ENCODE results near the gene ARMS2.

Gene ARMS2

DNA sequence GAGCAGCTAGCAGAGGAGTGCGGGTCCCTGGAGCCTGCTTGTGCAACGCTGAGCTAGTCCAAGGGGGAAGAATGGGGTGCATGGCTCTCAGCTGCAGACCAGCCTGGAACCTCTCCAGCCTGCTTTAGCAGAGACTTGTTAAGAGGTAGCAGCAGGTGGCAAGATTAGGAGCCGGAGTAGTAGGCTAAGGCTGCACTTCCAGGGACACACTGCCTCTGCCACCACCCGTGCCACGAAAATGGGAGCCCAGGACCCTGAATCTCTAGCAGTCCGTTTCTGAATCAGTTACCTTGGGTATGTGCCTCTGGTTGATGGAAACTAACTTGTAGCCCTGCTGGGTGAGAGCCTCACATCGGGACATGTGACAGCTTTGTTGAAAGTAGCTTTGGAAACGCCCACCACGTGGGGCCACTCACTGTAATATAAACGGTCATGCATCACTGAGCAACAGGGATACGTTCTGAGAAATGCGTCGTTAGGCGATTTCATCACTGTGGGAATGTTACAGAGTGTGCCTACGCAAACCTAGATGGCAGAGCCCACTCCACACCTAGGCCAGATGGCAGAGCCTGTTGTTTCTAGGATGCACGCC is 32.8 kb downstream of the ARMS2 start:
- no peak overlapping the region for H3K4me3 ChIP-seq (ENCODE audit: low read depth, low read length)
- DNase-seq (ENCODE audit: low read depth): no peak

DNA sequence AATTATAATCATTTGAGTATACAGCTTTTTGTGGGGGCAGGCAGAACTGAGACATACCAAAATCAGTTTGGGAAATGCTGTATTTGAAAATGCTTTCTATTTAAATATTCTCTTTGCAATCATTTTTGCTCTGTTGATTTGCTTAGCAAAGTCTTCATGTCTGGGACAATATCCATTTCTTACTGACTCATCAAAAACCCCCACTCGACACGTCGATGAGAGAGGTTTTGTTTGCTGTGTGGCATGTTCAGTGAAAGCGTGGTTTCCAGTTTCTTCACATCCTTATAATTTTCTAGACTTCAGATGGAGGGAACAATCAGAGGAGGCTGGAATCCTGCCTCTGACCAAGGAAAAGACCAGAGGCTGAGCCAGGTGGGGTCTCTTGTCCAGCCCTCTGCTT is 35.8 kb downstream of the ARMS2 start:
- no peak overlapping the region for H3K4me3 ChIP-seq (ENCODE audit: low read depth, low read length)
- DNase-seq (ENCODE audit: low read depth): no peak

DNA sequence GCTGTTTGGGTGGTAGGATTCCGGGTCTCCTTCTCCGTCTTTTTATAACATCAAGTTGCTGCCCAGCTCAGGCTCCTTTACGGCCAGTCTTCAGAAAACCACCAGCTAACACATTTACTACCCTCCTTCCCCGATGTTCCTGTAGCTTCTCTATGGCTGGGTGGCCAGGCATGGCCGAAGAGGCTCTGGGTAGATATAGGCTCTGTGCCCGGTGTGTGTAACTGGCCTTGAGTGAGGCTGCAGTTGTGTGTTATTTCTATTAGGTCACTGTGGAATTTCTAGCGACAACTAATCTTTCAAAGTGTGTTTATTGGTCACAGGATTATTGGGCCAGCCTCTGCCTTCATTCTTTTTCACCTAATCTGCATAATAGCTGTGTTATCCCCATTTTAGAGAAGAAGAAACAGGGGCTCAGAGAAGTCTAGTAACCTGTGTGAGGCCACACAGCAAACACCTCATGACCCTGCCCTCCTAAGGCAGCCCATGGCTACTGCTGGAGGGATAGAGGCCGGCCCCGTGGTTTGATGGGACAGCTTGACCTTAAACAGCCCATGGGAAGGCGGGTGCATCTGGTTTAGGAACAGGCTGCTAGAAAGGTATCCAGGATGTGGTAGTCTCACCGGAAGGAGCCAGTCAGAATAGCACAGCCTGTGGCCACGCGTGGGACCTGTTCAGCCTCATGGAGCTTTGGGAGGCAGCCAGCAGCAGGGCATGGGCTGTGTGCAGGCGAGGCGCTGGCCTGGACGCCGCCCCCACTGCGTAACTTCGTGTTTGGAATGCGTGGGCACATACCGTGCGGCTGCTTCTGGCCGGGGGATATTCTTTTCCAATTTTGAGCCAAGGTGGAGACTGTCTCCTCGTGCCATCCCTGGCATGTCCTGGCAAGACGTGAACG is 36.6 kb downstream of the ARMS2 start:
- no peak for DNase-seq (ENCODE audit: low read depth)
- H3K4me3 ChIP-seq (ENCODE audit: low read depth, low read length): no peak overlapping the region

DNA sequence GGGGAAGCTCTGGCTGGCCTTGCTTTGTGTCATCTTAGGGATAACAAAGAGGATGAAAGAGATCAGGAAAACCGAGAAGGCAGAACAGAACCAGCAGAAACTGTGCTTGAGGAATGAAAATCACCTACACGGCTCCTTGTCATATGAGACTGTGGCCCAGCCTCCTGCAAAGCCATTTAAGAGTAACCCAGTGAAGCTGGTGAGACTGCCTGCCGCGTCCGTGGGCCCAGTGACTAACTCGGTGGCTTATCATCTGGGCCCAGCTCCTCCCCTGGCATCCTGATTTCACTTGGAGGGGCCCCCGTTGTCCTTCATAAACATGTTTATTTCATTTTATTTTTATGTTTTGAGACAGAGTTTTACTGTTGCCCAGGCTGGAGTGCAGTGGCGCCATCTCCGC is 37.6 kb downstream of the ARMS2 start:
- H3K4me3 ChIP-seq (ENCODE audit: low read depth, low read length): no peak overlapping the region
- no peak for DNase-seq (ENCODE audit: low read depth)

DNA sequence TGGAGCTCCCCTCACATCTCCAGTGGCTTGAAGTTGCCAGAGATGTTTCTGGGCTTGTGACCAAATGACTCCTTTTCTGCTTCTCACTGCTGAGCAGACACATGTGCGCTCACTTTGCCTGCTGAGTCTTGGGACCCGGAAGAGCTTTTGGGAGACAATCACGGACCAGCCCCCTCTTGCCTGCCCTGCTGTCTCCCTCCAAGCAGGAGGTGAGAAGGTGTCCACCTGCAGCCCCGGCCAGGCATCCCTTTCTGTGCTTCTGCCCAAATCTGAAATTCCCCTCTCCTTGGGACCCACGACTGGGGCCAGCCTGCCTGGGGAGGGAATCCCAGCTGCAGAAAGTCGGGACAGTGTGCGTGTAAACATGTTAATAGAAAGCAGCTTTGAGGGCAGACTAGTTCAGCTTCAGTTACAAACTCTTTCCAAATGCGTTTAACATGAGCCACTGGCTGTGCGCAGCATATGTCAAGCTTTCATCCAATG is 38.6 kb downstream of the ARMS2 start:
- H3K4me3 ChIP-seq (ENCODE audit: low read depth, low read length): no peak overlapping the region
- no peak for DNase-seq (ENCODE audit: low read depth)

DNA sequence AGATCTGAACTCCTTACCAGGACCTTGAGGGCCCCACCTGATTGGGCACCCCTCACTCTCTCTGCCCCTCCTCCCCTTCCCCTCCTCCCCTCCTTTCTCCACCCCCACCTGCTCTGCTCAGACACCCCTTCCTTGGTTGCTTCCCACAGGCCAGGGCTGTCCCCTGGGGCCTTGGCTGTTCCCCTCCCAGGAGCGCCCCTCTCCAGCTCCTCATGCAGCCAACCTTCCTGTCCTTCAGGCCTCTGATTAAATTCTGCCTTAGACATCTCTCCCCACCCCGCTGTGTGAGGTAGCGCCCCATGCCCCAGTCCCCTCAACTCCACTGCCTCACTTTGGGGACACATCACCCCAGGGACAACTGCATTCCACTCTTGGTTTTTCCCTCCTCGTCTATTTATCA is 39.3 kb downstream of the ARMS2 start:
- no peak overlapping the region for H3K4me3 ChIP-seq (ENCODE audit: low read depth, low read length)
- DNase-seq (ENCODE audit: low read depth): no peak

DNA sequence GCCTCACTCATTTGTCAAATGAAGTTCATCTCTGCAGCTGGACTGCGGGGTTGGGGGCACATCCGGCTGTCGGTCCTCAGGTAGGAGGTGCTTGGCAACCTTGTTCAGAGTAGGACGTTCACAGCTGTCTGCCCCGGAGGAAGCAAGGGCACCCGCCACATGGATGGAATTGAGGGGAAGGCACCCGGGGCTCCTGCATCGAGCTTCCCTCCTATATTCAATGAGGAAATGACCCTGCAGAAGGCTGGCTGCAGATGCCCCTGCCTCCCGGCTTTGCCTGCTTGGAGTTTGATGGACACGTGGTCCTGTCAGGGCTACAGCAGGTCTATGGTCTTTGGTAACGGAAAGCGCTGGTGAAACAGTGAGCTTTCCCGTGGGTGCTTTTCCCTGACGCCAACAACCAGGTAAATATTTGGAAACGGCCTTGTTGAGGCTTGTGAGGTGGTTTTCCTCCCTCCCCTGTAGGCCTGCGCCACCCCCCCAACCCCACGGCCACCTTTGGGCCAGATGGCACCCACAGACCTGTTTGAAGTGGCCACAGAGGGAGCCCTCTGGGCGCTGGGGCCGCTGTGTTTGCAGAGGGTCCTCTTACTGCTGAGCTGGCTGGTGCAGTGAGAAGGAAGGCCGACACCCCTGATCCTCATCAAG is 39.8 kb downstream of the ARMS2 start:
- no peak for DNase-seq (ENCODE audit: low read depth)
- peak overlapping the region; percentile 5 for H3K4me3 ChIP-seq (ENCODE audit: low read depth, low read length)

DNA sequence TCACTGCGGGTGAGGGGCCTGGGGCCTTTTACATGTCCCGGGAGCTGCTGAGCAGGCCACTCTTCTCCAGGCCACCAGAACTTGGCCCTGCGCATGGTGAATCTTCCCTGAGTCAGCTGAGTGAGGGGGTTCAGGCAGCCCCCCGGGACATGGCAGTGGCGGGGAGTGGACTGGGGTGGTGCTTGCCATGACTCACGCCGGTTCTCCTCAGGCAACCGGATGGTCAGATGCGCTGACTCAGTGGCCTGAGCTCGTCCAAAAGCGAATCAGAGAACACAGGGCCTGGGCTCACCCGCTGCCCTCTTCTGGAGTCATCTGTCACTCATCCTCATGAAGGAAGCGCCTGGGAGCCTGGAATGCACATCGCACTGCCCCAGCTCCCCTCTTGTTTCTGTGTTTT is 40.4 kb downstream of the ARMS2 start:
- H3K4me3 ChIP-seq (ENCODE audit: low read depth, low read length): peak overlapping the region; percentile 4
- DNase-seq (ENCODE audit: low read depth): peak; percentile 92

DNA sequence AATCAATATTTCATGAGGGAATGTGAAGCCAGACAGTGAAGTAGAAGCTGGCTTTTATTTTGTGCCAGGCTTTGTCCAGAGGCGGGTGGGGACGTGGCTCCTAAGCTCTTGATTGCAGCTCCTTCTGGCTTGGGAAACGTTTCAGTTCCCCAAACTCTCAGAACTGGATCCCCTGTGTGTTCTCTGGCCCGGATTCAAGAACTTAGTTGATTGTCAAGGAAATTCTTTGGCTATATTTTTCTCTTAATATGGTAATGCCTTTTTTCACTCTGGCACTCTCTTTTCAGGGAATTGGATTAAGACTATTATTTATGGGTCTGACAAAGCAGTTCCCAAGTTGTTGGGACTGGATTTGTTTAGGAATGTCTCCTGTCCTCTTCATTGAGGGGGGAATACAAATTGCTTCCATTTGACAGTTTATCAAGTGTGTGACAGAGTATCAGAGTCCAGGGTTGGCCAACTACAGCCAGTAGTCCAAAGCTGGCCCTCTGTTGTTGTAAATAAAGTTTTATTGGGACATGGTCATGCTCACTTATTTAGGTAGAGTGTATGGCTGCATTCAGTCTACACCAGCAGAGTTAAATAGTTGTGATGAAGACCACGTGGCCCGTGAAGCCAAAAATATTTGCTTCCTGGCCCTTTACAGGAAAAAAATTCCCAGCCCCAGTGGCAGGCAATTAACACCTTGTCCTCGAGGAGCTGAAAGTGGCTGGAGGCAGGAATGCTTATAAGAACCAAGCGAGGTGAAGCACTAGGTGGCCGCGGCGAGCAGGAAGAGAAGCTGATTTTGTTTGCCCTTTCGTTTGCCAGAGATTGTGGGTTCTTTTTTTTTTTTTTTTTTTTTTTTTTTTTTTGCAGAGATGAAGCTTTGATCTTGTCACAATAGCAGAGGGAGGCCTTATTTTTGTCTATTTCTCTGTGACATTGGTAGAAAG is 41.2 kb downstream of the ARMS2 start:
- DNase-seq (ENCODE audit: low read depth): peak; percentile 78
- no peak overlapping the region for H3K4me3 ChIP-seq (ENCODE audit: low read depth, low read length)

DNA sequence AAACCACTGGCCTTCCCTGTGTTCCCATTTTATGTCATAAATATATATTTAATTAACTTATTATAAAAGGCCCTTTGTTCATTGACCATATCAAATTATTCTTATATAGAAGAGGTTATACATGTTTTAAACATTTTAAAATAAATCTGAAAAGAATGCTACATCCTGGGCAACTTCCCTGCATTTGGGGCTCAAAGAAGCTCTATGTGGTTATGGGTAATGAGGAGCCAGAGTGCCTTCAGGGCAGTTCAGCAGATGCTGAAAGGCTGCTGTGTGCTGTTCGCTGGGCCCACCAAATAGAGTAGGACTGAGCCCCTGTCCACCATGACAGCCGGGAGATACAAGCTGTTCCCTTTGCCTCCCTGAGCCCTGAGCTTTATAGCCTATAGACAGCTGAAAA is 42.8 kb downstream of the ARMS2 start:
- no peak for DNase-seq (ENCODE audit: low read depth)
- H3K4me3 ChIP-seq (ENCODE audit: low read depth, low read length): no peak overlapping the region

DNA sequence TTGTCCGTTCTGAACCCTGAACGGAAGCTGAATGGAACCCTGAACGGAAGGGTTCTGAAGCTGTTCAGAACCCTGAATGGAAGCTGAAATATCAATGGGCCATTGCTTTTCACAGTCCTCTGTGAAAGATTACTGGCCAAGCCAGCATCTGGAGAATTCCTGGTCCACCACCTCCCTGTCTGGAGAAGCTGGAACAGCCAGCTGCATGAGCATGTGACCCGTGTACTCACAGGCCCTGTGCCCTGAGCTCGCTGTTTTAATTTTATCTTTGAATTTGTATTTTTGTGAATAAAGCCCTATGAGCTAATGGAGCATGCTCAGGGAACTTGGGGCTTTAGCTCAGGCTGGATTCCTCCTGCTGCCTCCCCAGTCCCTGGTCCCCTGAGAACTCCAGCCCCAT is 44.1 kb downstream of the ARMS2 start:
- H3K4me3 ChIP-seq (ENCODE audit: low read depth, low read length): no peak overlapping the region
- no peak for DNase-seq (ENCODE audit: low read depth)

DNA sequence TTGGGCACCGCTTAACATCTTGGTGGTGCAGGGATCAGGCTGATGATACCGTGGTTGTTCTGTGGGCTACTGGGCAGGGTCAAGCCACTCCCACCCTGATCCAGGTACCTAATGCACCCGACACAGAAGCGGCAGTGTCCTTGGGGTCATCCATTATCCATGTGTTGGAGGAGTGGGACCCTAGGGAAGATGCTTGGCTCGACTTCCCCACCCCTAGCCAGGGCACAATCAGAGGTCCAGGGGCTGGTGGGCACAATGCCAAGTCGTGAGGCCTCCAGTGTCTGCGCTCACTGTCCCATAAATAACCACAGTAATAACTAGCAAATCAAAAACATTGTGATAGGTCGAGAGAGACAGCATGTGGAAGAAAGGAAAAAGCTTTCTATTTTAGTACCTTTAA is 44.6 kb downstream of the ARMS2 start:
- no peak for DNase-seq (ENCODE audit: low read depth)
- no peak overlapping the region for H3K4me3 ChIP-seq (ENCODE audit: low read depth, low read length)

DNA sequence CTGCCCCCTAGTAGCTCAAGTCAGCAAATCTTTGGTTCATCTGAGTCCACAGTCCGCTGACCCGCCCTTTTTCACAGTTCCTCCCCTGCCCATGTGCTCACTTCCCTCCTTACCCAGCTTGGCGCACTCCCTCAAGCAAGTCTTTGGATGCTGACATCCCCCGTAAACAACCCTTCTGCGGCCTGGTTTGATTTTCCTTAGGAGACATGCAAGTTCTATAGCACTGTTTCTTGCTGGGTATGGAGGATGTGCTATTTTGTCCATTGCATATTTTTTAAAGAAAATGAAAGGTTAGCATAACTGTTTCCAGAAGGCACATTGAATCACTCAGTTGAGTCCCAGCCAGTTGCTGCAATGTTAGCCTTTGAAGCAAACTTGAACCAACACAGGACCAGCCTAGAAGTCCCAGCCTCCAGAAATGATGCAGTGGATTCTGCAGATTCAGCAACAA is 45.1 kb downstream of the ARMS2 start:
- DNase-seq (ENCODE audit: low read depth): no peak
- H3K4me3 ChIP-seq (ENCODE audit: low read depth, low read length): no peak overlapping the region

DNA sequence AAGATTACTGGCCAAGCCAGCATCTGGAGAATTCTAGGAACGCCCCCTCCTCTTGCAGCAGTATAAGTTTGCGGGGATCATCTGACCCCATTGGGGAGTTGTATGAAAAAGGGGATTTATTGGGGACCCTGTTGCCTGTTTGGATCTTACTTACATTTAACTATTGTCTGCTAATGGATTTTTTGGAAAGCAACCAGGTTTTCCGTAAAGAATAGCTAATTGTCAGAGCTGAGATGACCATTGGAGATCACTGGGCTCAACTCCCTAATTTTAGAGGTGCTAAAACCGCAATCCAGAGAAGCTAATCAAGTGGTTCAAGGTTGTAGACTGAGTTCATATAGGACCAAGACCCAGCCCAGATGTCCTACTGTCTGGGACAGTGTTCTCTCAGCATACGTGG is 45.7 kb downstream of the ARMS2 start:
- H3K4me3 ChIP-seq (ENCODE audit: low read depth, low read length): no peak overlapping the region
- DNase-seq (ENCODE audit: low read depth): no peak

DNA sequence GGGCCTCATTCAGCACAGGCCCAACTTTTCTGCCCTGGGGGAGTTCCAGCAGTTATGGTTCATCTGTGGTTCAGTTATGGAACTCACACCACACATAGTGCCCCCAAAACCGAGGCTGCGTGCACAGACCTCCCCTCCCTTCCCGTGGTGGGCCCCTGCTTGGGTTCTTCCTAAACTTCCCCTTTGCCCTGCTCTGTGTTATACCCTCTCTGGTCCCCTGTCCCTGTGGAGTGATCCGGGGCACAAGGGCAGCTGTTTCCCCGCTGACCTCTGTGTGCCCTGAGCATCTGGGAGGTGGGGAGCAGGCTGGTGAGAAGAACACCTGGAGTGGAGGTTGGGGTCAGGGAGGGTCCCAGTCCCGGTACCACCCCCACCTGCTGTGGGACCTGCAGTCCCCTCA is 46.3 kb downstream of the ARMS2 start:
- no peak overlapping the region for H3K4me3 ChIP-seq (ENCODE audit: low read depth, low read length)
- DNase-seq (ENCODE audit: low read depth): no peak

DNA sequence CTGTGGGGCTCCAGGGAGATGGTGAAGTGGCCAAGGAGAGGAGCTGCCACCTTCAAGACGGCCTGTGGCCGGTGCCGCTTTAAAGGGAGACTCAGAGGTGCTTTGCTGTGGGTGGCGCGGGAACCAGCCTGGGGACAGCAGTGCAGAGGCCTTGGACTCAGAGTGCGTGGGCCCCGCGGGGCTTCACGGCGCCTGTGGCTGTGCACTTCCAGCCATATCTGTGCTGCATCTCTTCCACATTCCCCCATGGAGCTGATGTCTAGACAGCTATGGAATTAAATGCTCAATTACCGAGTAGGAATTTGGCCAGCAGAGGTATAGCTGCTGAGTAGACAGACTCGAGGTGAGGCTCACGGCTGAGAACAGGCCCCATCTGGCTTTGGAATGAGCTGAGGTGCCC is 48.6 kb downstream of the ARMS2 start:
- H3K4me3 ChIP-seq (ENCODE audit: low read depth, low read length): no peak overlapping the region
- no peak for DNase-seq (ENCODE audit: low read depth)

DNA sequence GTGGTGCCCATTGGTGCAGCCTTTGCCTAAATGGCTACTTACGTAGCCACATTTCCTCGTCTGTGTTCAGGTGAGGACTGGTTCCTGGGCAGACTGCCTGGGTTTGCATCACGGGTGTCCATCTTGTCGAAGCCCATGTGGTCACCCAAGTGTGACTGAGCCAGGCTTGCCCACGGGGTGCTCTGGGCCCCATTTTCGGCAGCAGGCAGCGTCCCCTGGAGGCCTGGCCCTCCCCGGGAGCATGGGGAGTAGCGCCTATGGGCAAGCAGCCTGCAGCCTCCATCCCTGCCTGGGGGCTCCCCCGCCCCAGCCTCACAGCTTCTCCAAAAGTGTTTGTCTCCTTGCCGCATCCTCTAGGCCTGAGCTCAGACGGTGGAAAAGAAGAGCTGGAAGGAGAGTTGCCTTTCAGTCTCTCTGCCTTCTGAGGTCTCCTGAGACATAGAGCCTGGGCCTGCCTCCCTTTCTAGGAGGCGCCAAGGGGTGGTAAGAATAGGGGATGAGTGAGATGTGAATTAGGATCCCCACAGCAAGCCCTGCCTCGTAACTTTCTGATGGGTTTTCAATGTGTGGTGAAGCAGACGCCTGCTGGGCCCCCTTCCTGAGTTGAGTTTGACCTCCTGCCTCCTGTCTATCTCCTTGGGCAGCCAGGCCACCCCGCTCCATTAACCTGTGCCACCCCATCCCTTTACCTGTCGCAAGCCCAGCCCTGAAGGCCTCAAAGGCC is 49.6 kb downstream of the ARMS2 start:
- no peak for DNase-seq (ENCODE audit: low read depth)
- no peak overlapping the region for H3K4me3 ChIP-seq (ENCODE audit: low read depth, low read length)

DNA sequence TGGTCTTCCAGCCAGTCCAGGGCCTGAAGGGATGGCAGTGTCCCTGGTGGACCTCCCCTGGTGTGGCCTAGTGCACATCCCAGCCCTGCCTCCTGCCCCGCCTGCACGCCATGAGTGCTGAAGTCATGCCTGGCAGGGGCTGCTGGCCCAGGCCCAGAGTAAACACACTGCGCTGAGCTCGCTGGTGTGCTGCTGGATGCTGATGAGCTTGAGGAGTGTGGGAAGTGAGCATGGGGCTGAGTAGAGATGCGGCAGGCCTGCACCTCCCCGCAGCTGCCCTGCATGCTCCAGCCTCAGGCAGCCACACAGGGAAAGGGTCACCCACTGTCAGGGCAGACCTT is 50.1 kb downstream of the ARMS2 start:
- no peak overlapping the region for H3K4me3 ChIP-seq (ENCODE audit: low read depth, low read length)
- DNase-seq (ENCODE audit: low read depth): peak; percentile 94

DNA sequence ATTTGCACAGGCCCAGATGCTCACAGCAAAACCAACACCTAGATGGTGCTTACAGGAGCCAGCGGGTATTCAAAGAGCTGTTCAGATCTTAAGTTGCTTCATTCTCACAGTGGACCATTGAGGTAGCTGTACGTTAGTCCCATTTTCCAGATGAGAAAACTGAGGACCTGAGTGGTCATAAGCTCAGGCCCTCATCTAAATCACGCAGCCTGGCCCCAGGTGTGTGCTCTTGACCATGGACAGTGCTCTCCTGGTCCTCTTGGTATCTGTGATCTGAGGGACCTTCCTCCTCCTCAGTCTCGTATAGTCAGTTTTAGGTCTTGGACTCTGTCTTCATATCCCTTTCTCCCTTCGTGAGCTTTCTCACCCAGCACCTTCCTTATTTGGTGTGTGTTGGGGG is 50.6 kb downstream of the ARMS2 start:
- no peak for DNase-seq (ENCODE audit: low read depth)
- no peak overlapping the region for H3K4me3 ChIP-seq (ENCODE audit: low read depth, low read length)

Measured in skeletal muscle cell (primary cell).